GM23338 (cell line): ENCODE data around the gene TMPRSS6.

Experiments used
- CREB1 ChIP-seq: fragments of 250-450 bp; sonication (Bioruptor Pico); IDR thresholded peaks from 2 replicates; pipeline ENCODE4 v1.5.0; 2020; ENCODE audit warnings: low read depth, mild to moderate bottlenecking, moderate library complexity
- ETS1 ChIP-seq: IDR thresholded peaks from 2 replicates; pipeline ENCODE4 v1.6.1; 2016; ENCODE audit warnings: antibody characterized with exemption
- EZH2 ChIP-seq: fragments of 200-600 bp; sonication (generic); IDR thresholded peaks from one replicate; pipeline ENCODE4 v1.8.0; 2017; ENCODE audit warnings: antibody characterized with exemption, mild to moderate bottlenecking, low read depth; ENCODE audit not compliant: unreplicated experiment
- EZH2phosphoT487 ChIP-seq: fragments of 200-600 bp; sonication (generic); IDR thresholded peaks from one replicate; pipeline ENCODE4 v1.8.1; 2018; ENCODE audit warnings: antibody characterized with exemption; ENCODE audit not compliant: unreplicated experiment
- JUNB ChIP-seq: IDR thresholded peaks from one replicate; pipeline ENCODE4 v1.6.1; 2016; ENCODE audit warnings: antibody characterized with exemption; ENCODE audit not compliant: unreplicated experiment
- NANOG ChIP-seq: IDR thresholded peaks from 2 replicates; pipeline ENCODE4 v1.6.1; 2016; ENCODE audit warnings: antibody characterized with exemption, borderline replicate concordance
- POLR2AphosphoS5 ChIP-seq: IDR thresholded peaks from 2 replicates; pipeline ENCODE4 v1.6.1; 2016; ENCODE audit warnings: antibody characterized with exemption, low read depth
- STAT1 ChIP-seq: IDR thresholded peaks from one replicate; pipeline ENCODE4 v1.6.1; 2016; ENCODE audit warnings: antibody characterized with exemption; ENCODE audit not compliant: unreplicated experiment
- ZNF114 ChIP-seq: fragments of 250-450 bp; sonication (Bioruptor Pico); IDR thresholded peaks from 2 replicates; pipeline ENCODE4 v1.5.0; 2020; ENCODE audit warnings: mild to moderate bottlenecking, moderate library complexity
- ZNF331 ChIP-seq: fragments of 250-450 bp; sonication (Bioruptor Pico); IDR thresholded peaks from 2 replicates; pipeline ENCODE4 v1.5.0; 2020; ENCODE audit warnings: low read depth, mild to moderate bottlenecking, moderate library complexity
- ZNF462 ChIP-seq: fragments of 250-450 bp; sonication (Bioruptor Pico); IDR thresholded peaks from 2 replicates; pipeline ENCODE4 v1.5.0; 2020; ENCODE audit warnings: mild to moderate bottlenecking, moderate library complexity
- TF ChIP-seq, protein P1 (sequence below), 2 experiments: fragments of 200-600 bp in 1 of 2; sonication (generic) in 1 of 2; conservative IDR thresholded peaks; 2 replicates each; pipeline versions ENCODE4 v1.5.1 to v1.6.1; 2016 to 2017; ENCODE audit warnings: antibody characterized with exemption in 2 of 2, low read depth in 2 of 2, mild to moderate bottlenecking in 2 of 2, moderate library complexity in 1 of 2
- TF ChIP-seq, protein P2 (sequence below): IDR thresholded peaks from one replicate; pipeline ENCODE4 v1.6.1; 2018; ENCODE audit warnings: antibody characterized with exemption; ENCODE audit not compliant: unreplicated experiment

DNA sequence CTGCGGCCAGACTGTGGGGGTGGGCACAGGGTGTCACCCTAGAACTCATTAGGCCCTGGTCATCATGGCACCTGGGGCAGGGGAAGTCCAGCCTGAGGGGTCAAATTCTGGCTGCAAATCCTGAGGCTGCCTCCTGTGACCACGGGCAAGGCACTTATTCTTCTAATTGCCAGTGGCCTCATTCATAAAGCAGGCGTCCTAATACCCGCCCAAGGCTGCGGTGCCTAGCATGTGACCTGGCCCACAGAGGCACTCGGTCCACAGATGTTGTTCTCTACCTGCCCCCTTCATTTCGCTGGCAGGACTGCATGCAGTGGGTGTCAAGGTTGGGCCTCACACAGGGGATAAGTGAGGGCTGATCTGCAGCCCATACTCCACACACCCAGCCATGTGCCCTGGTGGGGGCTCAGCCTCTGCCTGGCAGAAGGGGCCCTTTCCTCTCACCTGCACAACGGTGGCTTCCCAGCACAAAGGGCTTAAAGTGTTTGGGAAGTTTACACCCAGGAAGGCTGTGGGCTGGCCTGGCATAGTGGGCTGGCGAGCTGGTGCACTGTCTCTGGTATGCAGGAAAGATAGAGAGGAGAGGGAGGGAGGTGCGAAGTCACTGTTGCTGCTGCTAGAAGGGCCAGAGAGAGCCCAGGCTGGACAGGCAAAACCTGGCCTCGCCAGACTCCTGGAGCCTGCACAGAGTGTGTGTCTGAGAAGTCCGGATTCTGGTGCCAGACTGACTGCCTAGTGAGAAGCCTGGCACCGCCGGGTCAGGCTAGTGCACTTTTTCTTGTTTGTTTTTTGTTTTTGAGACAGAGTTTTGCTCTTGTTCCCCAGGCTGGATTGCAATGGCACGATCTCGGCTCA lies 86.8 kb downstream of the TMPRSS6 start:
- TF ChIP-seq, protein P1, sequence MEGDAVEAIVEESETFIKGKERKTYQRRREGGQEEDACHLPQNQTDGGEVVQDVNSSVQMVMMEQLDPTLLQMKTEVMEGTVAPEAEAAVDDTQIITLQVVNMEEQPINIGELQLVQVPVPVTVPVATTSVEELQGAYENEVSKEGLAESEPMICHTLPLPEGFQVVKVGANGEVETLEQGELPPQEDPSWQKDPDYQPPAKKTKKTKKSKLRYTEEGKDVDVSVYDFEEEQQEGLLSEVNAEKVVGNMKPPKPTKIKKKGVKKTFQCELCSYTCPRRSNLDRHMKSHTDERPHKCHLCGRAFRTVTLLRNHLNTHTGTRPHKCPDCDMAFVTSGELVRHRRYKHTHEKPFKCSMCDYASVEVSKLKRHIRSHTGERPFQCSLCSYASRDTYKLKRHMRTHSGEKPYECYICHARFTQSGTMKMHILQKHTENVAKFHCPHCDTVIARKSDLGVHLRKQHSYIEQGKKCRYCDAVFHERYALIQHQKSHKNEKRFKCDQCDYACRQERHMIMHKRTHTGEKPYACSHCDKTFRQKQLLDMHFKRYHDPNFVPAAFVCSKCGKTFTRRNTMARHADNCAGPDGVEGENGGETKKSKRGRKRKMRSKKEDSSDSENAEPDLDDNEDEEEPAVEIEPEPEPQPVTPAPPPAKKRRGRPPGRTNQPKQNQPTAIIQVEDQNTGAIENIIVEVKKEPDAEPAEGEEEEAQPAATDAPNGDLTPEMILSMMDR (conservative IDR thresholded peaks at IDR 0.05; ENCODE audit: low read depth in 2 of 2): no peak
- TF ChIP-seq POLR2AphosphoS5 (no peak), EZH2 (no peak), ETS1 (no peak), EZH2phosphoT487 (no peak), NANOG (no peak), STAT1 (no peak), ZNF331 (no peak), CREB1 (CRISPR knock-in tag) (no peak), ZNF462 (no peak), JUNB (no peak), ZNF114 (no peak)
- TF ChIP-seq, protein P2, sequence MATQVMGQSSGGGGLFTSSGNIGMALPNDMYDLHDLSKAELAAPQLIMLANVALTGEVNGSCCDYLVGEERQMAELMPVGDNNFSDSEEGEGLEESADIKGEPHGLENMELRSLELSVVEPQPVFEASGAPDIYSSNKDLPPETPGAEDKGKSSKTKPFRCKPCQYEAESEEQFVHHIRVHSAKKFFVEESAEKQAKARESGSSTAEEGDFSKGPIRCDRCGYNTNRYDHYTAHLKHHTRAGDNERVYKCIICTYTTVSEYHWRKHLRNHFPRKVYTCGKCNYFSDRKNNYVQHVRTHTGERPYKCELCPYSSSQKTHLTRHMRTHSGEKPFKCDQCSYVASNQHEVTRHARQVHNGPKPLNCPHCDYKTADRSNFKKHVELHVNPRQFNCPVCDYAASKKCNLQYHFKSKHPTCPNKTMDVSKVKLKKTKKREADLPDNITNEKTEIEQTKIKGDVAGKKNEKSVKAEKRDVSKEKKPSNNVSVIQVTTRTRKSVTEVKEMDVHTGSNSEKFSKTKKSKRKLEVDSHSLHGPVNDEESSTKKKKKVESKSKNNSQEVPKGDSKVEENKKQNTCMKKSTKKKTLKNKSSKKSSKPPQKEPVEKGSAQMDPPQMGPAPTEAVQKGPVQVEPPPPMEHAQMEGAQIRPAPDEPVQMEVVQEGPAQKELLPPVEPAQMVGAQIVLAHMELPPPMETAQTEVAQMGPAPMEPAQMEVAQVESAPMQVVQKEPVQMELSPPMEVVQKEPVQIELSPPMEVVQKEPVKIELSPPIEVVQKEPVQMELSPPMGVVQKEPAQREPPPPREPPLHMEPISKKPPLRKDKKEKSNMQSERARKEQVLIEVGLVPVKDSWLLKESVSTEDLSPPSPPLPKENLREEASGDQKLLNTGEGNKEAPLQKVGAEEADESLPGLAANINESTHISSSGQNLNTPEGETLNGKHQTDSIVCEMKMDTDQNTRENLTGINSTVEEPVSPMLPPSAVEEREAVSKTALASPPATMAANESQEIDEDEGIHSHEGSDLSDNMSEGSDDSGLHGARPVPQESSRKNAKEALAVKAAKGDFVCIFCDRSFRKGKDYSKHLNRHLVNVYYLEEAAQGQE: no peak
